HepG2 (cell line): ENCODE results near the gene SCO1. TPM values are rescaled to one million over a fixed set of nuclear protein-coding genes. Genes with fewer than 3 reads are reported as not detected.

Experiments used
- BRCA1 ChIP-seq: sonication (generic); formaldehyde crosslinking; IDR thresholded peaks from 2 replicates; pipeline ENCODE4 v1.4.0; 2020; ENCODE audit warnings: missing genetic modification reagents
- EEA1 ChIP-seq: sonication (generic); formaldehyde crosslinking; IDR thresholded peaks from 2 replicates; pipeline ENCODE4 v1.5.1; 2020; ENCODE audit warnings: mild to moderate bottlenecking, missing genetic modification reagents, borderline replicate concordance
- ELF1 ChIP-seq: sonication (generic); formaldehyde crosslinking; IDR thresholded peaks from 2 replicates; pipeline ENCODE4 v1.4.0; 2020; ENCODE audit warnings: missing genetic modification reagents
- MATR3 ChIP-seq: sonication (generic); formaldehyde crosslinking; IDR thresholded peaks from 2 replicates; pipeline ENCODE4 v1.4.0; 2020; ENCODE audit warnings: missing genetic modification reagents
- MTF2 ChIP-seq: sonication (generic); formaldehyde crosslinking; IDR thresholded peaks from 2 replicates; pipeline ENCODE4 v1.5.0; 2020; ENCODE audit warnings: missing genetic modification reagents, borderline replicate concordance
- MXD1 ChIP-seq: sonication (generic); formaldehyde crosslinking; IDR thresholded peaks from 2 replicates; pipeline ENCODE4 v1.4.0; 2020; ENCODE audit warnings: mild to moderate bottlenecking, missing genetic modification reagents
- NFIB ChIP-seq: sonication (generic); formaldehyde crosslinking; IDR thresholded peaks from 2 replicates; pipeline ENCODE4 v1.9.0; 2021; ENCODE audit warnings: missing genetic modification reagents, mild to moderate bottlenecking, borderline replicate concordance
- POGZ ChIP-seq: sonication (generic); formaldehyde crosslinking; IDR thresholded peaks from 2 replicates; pipeline ENCODE4 v1.4.0; 2020; ENCODE audit warnings: mild to moderate bottlenecking, missing genetic modification reagents
- SNAPC5 ChIP-seq: sonication (generic); formaldehyde crosslinking; IDR thresholded peaks from 2 replicates; pipeline ENCODE4 v1.8.1; 2023; ENCODE audit warnings: mild to moderate bottlenecking, missing genetic modification reagents, borderline replicate concordance
- SRY ChIP-seq: sonication (generic); formaldehyde crosslinking; IDR thresholded peaks from 2 replicates; pipeline ENCODE4 v1.8.0; 2022; ENCODE audit warnings: mild to moderate bottlenecking, missing genetic modification reagents
- SSRP1 ChIP-seq: IDR thresholded peaks from 2 replicates; pipeline ENCODE4 v1.6.1; 2016; ENCODE audit warnings: control low read depth
- TFDP2 ChIP-seq: sonication (generic); formaldehyde crosslinking; IDR thresholded peaks from 2 replicates; pipeline ENCODE4 v1.4.0; 2020; ENCODE audit warnings: missing genetic modification reagents
- U2AF1 ChIP-seq: fragments of 200-400 bp; formaldehyde crosslinking; optimal IDR thresholded peaks from 2 replicates; pipeline ENCODE3; 2017; ENCODE audit warnings: mild to moderate bottlenecking, low read depth, low read length
- ZBED4 ChIP-seq: sonication (generic); formaldehyde crosslinking; IDR thresholded peaks from 2 replicates; pipeline ENCODE4 v1.4.0; 2020; ENCODE audit warnings: missing genetic modification reagents, borderline replicate concordance
- ZC3H13 ChIP-seq: sonication (generic); formaldehyde crosslinking; IDR thresholded peaks from 2 replicates; pipeline ENCODE4 v1.8.1; 2023; ENCODE audit warnings: mild to moderate bottlenecking, missing genetic modification reagents, moderate library complexity
- ZFP1 ChIP-seq: IDR thresholded peaks from 2 replicates; pipeline ENCODE4 v1.6.1; 2016
- ZFYVE20 ChIP-seq: sonication (generic); formaldehyde crosslinking; IDR thresholded peaks from 2 replicates; pipeline ENCODE4 v1.8.0; 2023; ENCODE audit warnings: low read depth, mild to moderate bottlenecking, moderate library complexity, missing genetic modification reagents, borderline replicate concordance
- ZNF354B ChIP-seq: sonication (generic); formaldehyde crosslinking; IDR thresholded peaks from 2 replicates; pipeline ENCODE4 v1.8.0; 2022; ENCODE audit warnings: mild to moderate bottlenecking, missing genetic modification reagents
- ZNF367 ChIP-seq: sonication (generic); formaldehyde crosslinking; IDR thresholded peaks from 2 replicates; pipeline ENCODE4 v1.4.0; 2020; ENCODE audit warnings: missing genetic modification reagents, borderline replicate concordance
- ZNF430 ChIP-seq: sonication (generic); formaldehyde crosslinking; IDR thresholded peaks from 2 replicates; pipeline ENCODE4 v1.9.0; 2021; ENCODE audit warnings: mild to moderate bottlenecking, missing genetic modification reagents
- ZNF749 ChIP-seq: sonication (generic); formaldehyde crosslinking; IDR thresholded peaks from 2 replicates; pipeline ENCODE4 v1.8.0; 2022; ENCODE audit warnings: mild to moderate bottlenecking, missing genetic modification reagents, moderate library complexity, borderline replicate concordance
- ZNF784 ChIP-seq: sonication (generic); formaldehyde crosslinking; IDR thresholded peaks from 2 replicates; pipeline ENCODE4 v1.5.1; 2020; ENCODE audit warnings: missing genetic modification reagents, mild to moderate bottlenecking, borderline replicate concordance
- ZSCAN21 ChIP-seq: sonication (generic); formaldehyde crosslinking; IDR thresholded peaks from 2 replicates; pipeline ENCODE4 v1.8.0; 2022; ENCODE audit warnings: mild to moderate bottlenecking, missing genetic modification reagents, moderate library complexity, borderline replicate concordance
- polyA plus RNA-seq, 8 experiments: library from polyadenylated mRNA; depleted of rRNA in 3 of 8; stranded (reverse) in 7 of 8; unstranded in 1 of 8; fragments of >200 nt; fragmentation: Illumina TruSeq in 4 of 8; extraction: Trizol in 4 of 8; gene quantifications; 2 replicates each; pipeline versions ENCODE4 v1.2.1 to v1.2.3, GENCODE V29; 2011 to 2016; ENCODE audit warnings: low read depth in 4 of 8, missing spikeins in 1 of 8, mixed read lengths in 1 of 8; ENCODE audit not compliant: insufficient read depth in 1 of 8
- total RNA-seq, 5 experiments: library from RNA; depleted of rRNA; stranded (reverse); fragments of >200 nt; fragmentation: Illumina TruSeq; extraction: Trizol; gene quantifications; 2 replicates each; pipeline ENCODE4 v1.2.3, GENCODE V29; 2016; ENCODE audit warnings: low read depth in 1 of 5

SCO1 gene
- total and polyA plus RNA-seq, 2 of the 13 experiments (the other 11 are each of a cell fraction or from before 2014, with no cell fraction given), result 11.4 to 50.3 TPM

GRCh38 chr17:10697092-10698081, at the start of gene SCO1, which contains the start of gene ADPRM (continued):
- peak; percentile 54; the same call in 1 of the 2 replicates for TF ChIP-seq ZBED4 (CRISPR knock-in tag)
- no peak; the same call in 1 of the 2 replicates for TF ChIP-seq ZFYVE20
- no peak for TF ChIP-seq SNAPC5 (CRISPR knock-in tag)
- TF ChIP-seq ZSCAN21 (CRISPR knock-in tag), result peak; percentile 83
- TF ChIP-seq MATR3 (CRISPR knock-in tag), result no peak
- no peak for TF ChIP-seq ZNF354B (CRISPR knock-in tag)
- no peak for TF ChIP-seq NFIB (CRISPR knock-in tag)
- peak; percentile 77 for TF ChIP-seq TFDP2
- TF ChIP-seq ZNF430, result peak; percentile 65; the same call in 1 of the 2 replicates
- peak; percentile 93 for TF ChIP-seq ELF1 (CRISPR knock-in tag)
- peak; percentile 93 for TF ChIP-seq POGZ
- peak; percentile 80; the same call in 1 of the 2 replicates for TF ChIP-seq BRCA1 (CRISPR knock-in tag)
- 0 out of 2 replicates have a peak, but pooled peaks have one; percentile 76 for TF ChIP-seq ZNF367 (CRISPR knock-in tag)
- no peak for TF ChIP-seq MTF2
- TF ChIP-seq ZFP1 (CRISPR knock-in tag), result no peak; the same call in 1 of the 2 replicates
- peak; percentile 100 for TF ChIP-seq ZNF784 (CRISPR knock-in tag)
- no peak; the same call in 1 of the 2 replicates for TF ChIP-seq ZNF749 (CRISPR knock-in tag)
- TF ChIP-seq ZC3H13 (CRISPR knock-in tag), result no peak
- peak; percentile 94 for TF ChIP-seq MXD1 (CRISPR knock-in tag)
- TF ChIP-seq SSRP1 (CRISPR knock-in tag), result peak; percentile 46; the same call in 1 of the 2 replicates
- TF ChIP-seq U2AF1, result no peak
- TF ChIP-seq SRY (CRISPR knock-in tag), result no peak
- TF ChIP-seq EEA1, result no peak
